Suppressor macrophage treated with lipopolysaccharide for 1 hour (primary cell): ENCODE data around the gene FASN.

Experiments used
- DNase-seq, 3 donors: peaks; one replicate each; pipeline ENCODE4 v3.0.0-alpha.2; 2020 to 2022

FASN gene

DNA sequence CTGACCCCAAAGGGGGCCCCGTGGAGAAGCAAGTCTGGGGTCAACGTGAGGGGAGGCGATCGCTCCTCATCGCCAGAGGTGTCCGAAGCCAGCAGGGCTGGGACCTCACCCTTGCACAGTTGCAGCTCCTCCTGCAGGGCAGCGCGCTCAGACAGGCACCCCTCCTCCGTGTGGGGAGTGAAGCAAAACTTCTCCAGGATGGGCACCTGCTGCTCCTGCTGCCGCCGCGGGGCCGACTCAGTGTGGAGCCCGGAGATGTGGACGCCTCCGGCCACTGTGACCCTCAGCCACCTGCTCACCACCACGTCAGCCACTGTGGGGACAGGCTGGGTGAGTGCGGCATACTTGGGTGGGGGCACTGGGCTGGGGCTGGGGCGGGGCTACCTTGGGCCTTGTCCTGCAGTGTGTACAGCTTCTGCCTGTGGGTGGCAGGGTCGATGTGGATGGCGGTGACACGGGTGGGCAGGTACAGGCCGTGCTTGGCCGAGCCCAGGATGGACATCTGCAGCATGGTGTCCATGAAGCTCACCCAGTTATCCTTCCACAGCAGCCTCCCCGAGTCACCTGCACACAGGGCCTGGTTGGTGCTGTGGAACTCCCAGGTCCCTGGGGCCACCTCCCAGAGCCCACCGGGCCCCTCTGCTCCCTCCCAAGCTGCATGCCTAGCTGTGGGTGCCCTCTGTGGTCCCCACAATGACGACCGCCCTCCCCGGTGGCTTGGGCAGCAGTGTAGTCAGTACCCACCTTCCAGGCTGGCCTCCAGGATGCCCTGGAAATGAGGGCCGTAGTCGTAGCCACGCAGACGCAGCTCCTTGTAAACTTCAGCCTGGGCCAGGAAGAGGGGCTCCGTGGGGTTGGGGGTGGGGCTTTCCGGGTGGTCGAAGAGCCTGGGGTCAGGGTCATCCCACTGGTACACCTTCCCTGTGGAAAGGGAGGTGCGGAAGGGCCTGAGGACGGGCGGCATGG lies 10.8 kb downstream of the FASN start:
- DNase-seq: no peak

DNA sequence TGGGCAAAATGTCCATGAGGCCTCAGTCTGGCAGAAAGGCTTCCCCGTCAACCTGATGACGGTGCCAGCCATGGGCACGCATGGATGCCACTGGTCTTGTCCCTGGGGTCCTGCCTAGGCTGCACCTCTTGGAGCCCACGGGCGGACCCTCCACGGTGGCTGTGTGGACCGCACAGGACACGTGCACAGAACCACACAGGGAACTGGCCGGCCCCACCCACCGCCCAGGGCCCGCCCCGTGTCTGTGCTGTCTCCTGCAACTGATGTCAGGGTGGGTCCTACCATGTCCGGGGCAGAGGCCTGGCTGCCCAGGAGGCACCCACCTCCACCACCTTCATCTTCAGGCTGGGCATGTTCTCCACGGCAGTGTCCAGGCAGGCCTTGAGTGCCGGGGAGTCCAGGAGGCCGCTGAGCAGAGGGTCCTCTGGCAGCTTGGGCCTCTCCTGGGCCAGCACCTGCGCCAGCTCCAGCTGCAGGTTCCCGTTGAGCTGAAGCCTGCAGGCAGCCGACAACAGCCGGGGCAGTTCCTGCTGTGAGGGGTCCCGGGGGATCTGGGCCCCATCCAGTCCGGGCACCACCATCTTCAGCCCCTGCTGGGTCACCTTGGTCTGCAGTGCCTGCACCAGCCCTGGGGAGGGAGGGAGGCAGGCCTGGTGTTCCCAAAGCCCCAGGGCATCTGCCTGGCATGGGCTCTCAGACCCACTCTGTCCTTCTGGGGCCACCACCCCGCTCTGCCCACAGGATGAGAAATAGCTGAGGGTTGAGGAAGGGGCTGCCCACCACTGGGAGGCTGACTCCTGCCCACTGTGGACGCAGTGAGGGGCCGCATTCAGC lies 11.9 kb downstream of the FASN start:
- no peak for DNase-seq

DNA sequence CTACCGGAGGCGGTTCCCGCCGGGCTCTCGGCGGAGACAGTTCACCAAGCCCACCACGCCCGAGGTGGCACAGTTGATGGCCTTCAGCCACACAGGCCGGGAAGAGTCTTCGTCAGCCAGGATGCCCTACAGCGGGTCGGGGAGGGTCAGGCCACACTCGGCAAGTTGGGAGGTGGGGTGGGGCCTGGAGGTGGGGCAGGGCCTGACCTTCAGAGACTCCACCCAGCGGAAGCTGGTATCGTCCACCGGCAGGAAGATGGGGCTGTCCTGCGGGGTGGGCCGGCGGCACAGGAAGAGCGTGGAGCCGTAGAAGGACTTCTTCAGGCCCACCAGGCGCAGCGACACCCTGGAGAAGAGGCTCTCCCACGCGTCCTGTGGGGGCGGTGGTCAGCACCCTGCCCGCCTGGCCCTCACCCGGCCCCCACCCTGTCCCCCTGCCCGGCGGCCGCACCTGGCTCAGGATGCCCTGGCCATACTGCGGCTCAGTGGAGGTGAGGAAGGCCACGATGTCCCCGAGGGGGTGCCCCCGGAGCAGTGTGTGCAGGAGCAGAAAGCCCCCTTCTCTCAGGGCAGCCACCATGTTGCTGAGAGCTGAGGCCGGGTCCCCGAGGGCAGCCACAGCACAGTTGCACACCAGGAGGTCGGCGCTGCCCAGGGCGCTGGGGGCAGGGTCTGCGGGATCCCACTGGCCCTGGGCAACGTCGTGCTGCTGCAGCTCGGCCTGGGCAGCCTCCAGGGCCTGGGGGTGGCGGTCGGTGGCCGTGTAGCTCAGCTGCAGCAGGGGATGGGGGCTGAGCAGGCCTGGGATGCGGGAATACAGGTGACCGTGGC lies 12.8 kb downstream of the FASN start:
- DNase-seq: no peak

DNA sequence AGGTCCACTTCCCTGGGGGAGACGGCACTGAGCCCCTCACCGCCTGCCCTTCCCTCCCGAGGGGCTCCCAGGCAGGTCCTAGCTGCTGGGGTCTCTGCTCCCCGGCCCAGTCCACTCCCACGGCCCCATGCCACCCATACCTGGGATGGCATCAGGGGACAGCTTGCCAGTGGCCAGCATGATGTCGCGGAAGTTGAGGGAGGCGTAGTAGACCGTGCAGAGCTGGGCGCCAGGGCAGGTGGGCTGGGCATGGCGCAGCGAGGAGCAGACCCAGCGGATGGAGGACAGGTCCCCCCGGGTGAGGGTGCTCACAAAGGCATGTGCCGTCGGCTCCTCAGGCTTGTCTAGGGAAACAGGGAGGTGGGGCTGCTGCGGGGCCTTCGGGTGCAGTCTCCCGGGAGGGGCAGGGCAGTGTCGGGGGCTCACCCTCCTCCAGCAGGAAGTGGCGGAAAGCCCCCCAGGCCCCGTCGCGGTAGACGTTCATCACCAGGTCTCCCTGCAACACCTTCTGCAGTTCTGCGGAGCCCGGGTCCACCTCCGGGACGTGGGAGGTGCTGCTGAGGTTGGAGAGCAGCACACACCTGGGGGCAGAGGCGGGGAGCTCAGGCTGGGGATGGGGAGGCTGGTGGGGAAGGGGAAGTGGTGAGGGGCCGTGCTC lies 13.5 kb downstream of the FASN start:
- DNase-seq: no peak

DNA sequence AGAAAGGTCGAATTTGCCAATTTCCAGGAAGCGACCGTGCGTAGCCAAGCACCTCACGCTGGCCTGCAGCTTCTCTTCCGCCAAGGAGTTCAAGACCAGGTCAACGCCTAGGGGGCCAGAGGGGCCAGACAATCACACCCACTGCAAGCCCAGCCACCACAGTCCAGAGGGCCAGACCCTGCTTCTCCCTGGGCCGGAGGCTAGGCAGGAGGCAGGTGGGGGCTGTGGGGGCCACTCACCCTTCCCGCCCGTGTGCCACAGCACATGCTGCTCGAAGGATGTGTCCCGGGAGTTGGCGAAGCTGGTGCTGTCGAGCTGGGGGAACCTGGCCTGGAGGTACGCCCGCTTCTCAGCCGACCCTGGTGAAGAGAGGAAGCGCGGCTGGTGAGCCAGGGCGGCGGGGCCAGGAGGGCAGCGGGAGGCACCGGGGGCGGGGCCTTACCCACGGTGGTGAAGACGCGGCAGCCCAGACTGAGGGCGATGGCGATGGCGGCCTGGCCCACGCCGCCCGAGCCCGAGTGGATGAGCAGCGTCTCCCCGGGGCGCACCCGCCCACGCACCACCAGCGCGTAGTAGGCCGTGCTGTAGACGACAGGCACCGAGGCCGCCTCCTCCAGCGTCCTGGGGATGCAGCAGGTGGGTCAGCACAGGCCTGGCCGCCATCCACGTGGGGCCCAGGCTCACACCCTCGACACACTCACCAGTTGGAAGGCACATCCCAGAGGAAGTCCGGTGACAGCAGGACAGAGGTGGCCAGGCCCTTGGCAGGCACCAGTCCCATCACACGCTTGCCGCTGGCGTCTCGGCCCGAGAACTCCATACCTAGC lies 14.3 kb downstream of the FASN start:
- no peak for DNase-seq

DNA sequence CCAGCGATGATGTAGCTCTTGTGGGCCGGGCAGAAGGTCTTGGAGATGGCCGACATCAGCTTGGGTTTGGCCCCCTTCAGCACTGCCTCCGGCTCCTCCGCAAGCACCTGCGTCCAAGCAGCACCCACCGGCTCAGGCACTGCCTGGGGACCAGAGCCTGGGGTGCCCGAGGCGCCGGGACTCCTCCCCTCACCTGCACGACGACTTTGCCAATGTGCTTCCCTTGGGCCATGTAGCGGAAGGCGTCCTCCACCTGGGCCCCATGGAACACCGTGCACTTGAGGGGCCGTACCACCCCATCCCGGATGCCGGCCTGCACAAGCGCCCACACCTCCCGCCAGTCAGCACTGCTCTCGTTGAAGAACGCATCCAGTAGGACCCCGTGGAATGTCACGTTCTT lies 15.0 kb downstream of the FASN start:
- no peak for DNase-seq

DNA sequence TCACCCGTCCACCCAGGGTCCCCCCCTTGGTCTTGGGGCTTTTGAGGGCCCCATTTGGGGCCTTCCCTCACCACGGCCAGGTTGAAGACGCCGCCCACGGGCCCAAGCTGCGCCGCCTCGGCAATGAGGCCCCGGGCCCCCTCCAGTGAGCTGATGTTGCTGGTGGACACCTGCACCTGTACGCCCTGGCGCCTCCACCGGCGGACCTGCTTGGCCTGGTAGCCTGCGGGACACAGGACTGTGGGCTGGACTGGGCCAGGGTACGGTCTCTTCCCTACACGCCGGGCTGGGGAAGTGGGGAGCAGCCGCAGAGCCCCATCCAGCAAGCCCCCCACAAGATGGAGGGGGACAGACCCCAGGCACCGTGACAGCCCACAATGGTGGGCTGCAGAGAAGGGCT lies 15.6 kb downstream of the FASN start:
- DNase-seq: no peak

DNA sequence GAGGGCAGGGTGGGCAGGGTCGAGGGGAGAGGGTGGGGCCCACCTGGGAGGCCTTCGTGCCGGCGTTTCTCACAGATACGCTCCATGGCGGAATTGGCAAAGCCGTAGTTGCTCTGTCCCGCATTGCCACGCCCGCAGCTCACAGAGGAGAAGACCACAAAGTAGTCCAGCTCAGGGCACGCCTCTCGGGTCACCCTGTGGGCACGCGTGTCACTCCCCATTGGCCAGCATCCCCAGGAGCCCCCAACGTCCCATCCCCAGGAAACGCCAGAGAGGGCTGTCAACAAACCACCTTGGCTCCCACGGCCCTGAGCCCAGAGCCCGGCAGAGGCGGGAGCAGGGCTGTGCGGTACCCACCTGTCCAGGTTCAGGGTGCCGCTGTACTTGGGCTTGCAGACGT lies 16.1 kb downstream of the FASN start:
- DNase-seq: no peak

DNA sequence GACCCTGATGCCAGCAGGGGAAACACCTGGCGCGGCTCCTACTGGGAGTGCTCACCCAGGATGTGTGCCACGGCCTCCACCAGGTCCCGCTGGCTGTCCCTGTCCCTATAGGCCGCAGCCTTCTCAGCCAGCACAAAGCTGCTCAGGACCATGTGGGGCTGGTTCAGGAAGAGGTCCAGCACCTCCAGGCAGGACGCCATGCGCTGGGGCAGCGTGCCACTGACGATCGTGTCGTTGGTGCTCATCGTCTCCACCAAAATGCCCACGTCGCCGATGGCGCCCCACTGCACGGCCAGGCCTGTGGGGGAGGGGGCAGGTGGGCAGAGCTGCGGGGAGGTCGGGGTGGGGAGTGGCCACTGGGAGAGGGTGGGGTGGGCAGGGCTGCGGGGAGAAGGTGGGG lies 16.5 kb downstream of the FASN start:
- DNase-seq: no peak

DNA sequence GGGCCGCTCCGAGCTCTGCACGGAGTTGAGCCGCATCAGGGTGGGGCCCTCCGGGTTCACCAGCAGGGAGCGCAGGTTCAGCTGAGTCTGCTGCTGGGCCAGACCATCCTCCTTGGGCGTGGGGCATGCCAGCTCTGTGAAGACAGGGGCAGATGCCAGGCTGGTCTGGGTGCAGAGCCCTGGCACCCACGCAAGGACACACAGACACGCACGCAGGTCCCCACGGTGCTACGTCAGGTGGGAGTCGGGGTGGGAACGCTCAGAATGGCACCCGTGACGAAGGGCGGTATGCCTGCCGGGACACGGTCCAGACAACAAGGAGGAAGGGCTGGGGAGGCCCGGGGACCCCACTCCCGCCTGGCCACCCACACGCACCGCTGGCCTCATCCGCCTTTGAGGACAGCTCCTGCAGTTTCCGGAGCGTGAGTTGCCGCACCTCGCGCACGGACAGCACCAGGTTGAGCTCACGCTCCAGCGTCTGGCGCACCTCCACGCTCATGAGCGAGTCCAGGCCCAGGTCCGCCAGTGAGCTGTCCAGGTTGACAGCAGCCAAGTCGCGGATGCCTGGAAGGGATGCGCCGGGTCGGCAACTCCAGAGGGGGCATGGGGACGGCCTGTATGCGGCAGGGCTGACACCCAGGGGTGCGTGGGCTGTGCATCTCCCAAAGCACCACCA lies 17.1 kb downstream of the FASN start:
- no peak for DNase-seq

DNA sequence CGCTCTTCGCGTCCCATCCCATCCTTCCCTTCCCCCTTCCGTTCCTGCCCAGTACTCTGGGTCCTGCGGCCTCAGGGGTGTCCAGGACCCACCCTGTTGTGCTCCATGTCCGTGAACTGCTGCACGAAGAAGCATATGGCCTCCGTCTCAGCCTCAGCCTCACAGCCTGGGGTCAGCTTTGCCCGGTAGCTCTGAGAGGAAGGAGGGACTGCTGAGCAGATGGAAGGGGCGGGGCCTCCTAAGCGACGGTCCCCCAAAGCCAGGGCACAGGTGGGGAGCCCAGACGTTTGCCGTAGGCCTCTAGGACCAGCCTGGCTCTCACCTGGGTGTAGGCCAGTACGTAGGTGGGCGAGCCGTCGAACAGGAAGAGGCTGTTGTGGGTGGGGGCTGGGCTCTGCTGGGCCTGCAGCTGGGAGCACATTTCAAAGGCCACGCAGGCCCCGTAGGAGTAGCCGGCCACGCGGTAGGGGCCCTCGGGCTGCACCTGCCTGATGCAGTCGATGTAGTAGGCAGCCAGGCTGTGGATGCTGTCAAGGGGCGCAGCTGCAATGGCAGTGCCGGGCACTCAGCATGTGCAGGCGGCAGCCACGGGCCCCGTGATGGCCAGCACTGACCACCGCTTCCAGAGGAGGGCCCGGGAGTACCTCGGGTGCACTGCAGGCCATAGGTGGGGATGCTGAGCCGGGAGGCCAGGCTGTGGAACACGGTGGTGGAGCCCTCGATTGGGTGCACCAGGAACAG lies 17.8 kb downstream of the FASN start:
- DNase-seq: no peak

DNA sequence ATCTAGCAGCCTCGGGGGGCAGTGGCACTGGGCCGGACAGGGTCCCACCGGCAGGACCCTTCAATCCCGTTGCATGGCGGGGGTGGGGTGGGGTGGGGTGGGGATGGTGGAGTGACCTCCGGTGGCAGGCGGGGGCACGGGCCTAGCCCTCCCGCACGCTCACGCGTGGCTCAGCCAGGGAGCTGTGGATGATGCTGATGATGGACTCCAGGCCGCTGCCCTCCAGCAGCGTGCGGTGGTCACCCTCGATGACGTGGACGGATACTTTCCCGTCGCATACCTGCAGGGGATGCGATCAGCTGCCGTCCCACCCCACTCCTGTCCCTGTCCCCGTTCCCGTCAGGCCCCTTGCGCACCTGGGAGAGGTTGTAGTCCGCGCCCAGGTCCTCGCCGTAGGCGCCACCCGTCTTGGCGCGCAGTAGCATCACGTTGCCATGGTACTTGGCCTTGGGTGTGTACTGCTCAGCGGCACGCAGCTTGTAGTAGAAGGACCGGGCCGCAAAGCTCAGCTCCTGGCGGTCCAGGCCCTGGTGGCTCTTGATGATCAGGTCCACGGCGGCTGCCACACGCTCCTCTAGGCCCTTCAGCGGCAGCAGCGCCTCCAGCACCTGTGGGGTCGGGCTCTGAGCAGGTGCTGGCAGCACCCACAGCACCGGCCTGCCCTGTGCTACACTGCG lies 18.9 kb downstream of the FASN start:
- DNase-seq: no peak

DNA sequence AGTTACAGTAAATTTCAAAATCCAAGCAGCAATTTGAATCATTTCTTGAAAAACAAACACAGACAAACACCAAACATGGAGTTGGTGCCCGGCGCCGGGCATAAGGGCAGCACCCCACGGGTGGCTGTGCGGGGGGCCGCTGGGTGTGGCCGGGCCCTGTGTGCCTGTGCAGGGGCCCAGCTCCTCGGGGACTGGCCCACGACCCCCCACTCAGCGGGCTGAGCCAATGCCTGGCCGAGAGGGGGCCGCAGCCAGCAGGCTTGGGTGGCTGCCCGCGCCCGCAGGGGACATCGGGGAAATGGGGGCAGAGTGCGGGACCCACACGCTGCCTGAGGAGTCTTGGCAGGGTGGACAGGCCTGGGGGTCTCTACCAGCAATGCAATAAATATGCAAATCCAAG lies 19.6 kb downstream of the FASN start:
- DNase-seq: no peak

DNA sequence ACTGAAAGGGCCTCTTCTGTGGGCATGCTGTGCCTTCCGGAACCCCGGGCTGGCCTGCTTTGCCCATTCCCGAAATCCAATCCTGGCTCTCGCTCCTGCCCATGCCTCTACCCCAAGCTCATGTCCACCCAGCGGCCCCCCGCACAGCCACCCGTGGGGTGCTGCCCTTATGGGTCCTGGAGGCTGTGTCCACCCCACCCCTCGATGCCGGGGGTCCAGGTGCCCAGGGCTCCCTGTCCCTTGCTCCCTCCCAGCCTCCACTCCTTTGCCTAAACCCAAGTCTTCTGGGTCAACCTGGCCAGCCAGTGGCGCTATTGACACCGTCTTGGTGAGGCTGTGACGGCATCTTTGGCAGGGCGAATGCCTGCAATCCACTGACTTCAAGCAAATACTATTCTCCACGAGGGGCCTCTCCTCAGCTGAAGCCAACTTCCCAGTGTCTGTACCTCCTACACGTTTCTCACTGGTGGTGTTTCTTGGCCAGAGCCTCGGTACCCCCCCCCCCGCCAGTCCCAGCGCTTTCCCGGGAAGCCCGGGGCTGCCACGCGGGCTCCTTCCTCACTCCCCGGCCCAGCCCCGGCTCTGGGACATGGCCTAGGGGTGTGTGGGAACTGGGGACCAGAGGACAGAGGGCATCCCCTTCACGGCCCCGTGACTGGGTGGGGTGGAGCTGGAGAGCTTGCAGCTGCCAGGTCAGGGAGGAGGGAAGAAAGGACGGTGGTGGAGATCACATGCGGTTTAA lies 20.2 kb downstream of the FASN start:
- peak in 1 of 3 donors; percentile 17 for DNase-seq

DNA sequence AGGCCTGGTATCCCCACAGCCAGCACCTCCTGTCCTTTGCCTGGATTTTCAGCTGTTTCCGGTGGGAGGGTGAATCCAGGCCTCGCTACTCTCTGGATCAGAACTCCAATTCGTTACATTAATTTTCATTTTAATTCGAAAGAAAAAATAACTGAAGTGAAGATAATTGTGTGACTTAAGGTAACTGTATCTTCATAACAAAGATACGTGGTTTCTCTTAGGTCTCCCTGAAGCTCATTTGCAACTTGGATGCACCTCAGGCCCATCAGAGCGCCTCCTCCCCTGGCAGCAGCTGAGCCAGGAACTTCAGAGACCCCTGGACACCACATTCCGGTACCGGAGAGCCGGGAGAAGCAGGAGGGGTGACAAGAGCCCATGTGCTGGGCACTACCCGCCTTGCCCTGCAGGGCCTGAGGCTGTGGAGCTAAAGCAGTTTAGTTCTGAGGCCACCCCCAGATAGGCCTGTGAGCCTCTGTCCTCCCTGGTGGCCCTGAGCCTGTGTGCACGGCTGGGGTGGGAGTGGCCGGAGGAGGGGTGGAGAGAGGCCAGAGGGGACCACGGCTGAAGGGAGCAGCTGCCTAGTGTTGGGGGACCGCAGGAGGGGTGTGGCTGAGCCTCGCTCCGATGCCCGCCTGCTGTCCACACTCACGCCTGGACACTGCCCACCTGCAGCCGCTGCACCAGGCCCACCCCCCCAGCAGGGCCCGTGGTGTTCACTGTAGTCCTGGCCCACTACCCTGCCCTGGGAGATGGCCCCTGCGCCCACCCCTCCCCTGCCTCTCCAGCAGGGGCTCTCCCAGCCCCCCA lies 21.0 kb downstream of the FASN start:
- DNase-seq: no peak

DNA sequence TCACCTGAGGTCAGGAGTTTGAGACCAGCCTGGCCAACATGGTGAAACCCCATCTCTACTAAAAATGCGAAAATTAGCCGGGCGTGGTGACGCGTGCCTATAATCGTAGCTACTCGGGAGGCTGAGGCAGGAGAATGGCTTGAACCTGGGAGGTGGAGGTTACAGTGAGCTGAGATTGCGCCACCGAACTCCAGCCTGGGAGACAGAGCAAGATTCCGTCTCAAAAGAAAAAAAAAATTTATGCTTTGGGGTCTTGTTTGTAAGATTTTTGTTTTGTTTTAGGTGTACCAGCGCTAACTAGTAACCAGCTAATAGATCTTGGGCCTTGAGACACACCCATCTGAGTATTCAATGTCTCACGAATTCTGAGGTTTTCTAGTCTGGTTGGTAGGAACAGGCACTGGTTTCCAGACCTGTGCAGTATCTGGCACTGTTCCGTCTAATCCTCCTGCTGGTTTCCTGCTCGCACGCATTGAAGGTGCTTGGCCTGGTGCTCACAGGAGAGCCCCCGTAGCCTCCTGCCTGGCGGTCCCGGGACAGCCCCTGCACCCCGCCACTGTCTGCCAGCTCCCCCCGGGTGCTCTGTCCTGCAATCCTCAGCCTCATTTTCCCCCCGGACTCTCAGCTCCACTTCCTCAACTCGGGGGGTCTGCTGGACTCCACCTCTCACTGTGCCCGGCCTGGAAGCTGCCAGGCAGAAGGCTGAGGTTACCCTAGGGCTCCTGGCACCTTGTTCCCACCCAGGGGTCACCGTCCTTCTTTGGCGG lies 21.8 kb downstream of the FASN start:
- no peak for DNase-seq

DNA sequence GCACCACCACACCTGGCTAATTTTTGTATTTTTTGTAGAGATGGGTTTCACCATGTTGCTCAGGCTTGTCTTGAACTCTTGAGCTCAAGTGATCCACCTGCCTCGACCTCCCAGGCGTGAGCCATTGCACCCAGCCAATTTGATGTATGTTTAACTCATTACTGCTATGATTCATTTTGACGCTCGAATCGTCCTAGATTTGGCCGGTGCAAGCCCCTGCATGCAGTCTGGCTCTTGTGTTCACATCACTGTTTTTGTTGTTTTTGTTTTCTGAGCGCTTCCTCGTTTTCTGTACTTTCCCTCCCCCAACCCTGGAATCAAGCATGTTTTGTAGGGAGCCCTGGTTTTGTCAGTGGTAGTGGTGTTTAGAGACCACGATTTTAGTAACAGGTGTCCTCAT lies 24.6 kb downstream of the FASN start:
- no peak for DNase-seq
